HG02938 (cell line): ENCODE results near the gene STK39.

Experiments
- ATAC-seq: cut with Tn5 transposase; IDR thresholded peaks from one replicate; pipeline ENCODE4 v1.9.1; 2021; ENCODE audit warnings: mild to moderate bottlenecking, moderate library complexity; ENCODE audit not compliant: unreplicated experiment

The STK39 gene

DNA sequence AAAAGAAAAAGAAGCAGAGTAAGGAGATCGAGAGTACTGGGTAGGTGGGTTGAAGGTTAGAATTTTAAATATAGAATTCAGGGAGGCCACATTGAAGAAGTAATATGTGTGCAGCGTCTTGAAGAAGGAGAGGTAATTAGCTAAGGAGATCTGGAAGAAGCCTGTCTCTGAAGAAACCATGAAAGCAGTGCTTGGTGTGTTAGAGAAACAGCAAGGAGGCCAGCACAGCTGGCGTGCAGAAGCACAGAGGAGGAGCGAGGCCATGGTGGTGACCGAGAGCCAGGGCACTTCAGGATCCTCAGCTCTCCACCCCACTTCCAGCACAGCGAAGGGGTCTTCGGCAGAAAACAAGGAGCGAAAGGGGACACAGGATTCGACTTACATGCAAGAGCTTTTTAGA is 305.8 kb downstream of the STK39 start:
- no peak for ATAC-seq

DNA sequence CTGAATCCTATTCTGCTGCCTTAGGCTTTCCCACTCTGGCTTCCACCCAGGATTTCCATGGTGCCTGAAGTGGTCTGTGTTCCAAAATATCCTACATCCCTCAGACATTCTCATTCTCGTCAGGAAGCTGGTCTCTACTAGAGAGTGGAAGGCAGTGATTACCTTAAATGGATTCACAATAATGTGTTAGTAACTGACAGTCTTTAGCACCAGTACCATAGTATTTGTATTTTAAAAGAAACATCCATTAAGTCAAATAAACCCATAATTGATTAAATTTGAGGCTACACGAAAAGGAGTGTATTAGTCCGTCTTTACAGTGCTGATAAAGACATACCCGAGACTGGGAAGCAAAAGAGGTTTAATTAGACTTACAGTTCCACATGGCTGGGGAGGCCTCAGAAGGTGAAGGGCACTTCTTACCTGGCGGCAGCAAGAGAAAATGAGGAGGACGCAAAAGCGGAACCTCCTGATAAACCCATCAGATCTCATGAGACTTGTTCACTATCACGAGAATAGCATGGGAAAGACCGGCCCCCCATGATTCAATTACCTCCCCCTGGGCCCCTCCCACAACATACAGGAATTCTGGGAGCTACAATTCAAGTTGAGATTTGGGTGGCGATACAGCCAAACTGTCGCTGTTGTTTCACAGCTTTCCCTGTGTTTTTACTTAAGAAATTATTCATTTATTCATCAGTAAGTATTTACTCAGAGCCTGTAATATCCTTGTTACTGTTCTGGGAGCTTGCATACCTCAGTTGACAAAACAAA is 306.5 kb downstream of the STK39 start:
- ATAC-seq, result no peak

GRCh38 chr2:167940346-167940725 is 307.1 kb downstream of the STK39 start:
- ATAC-seq, result no peak

DNA sequence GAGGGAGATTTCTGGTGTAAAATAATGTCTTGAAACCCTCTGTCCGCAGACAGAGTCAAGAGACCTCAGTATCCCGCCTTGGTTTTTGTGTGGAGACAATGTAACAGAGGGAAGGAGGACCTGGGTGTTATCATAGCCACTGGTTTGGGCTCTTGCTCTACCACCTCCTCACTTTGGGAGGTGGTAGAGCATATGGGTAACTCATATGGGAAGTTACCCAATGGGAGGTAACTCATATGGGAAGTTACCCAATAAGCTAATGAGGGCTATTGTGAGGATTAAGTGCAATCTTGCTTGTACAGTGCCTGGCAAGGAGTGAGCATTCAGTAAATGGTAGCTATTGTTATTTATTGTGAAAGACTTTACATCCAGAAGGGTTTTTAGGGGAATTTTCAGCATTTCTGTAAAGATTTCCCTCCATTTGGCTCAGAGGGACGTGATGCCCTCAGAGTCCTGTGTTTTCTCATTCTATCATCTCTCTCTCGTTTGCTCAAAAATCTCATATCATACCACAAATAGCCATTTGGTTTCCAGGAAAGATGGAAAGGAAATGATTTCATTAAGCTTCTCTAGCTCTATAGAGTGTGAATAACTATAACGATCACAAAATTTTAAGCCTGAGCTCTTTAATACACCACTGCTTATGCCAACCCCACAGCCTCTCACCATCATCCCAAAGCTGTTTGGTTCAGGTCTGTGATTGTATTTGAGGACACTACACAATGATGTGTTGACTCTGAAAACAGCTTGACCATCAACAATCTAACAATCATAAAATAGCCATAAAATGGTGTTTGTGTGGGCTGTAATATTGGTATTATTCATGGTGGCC is 307.7 kb downstream of the STK39 start:
- ATAC-seq, result no peak

- no peak for ATAC-seq
These were observed 310.0 kb downstream of the STK39 start for GRCh38 chr2:167937403-167937802.

- no peak for ATAC-seq
These were observed 311.6 kb downstream of the STK39 start for GRCh38 chr2:167935803-167936110.

DNA sequence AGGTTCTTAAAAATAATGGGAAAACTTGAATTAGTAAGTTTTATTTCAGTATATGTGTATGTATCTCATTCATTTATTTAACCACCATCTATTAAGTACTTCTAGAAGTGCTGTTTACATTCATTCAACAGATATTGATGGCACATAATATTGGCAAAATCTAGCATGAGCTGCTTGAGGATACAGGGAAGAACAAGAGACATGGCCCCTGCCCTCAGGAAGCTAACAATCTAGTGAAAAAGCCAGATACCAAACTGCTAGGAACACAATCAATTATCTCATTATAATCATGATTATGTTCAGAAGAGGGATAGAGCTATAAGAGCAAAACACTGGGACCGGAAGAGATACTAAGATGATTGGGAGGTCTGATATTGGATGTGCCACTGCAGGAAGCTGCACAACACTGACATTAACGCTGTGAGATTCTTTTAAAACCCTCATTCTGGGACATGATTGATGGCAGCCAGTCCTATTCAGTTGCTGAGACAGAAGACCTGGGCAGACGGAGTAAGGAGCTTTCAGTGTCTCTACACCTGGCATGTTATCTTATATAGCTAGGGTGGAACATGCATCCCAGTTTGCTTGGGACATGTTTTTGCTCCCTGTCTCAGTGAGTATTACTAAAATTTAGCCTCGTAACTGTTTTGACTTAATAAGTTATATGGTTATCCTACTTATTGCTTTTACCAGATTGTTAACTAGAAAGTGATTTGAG is 314.1 kb downstream of the STK39 start:
- no peak for ATAC-seq

GRCh38 chr2:167932123-167932693 is 315.2 kb downstream of the STK39 start:
- ATAC-seq, result no peak

- ATAC-seq, result no peak
These were observed 317.9 kb downstream of the STK39 start for GRCh38 chr2:167929484-167929883.

GRCh38 chr2:167928434-167928833 is 319.0 kb downstream of the STK39 start:
- no peak for ATAC-seq

DNA sequence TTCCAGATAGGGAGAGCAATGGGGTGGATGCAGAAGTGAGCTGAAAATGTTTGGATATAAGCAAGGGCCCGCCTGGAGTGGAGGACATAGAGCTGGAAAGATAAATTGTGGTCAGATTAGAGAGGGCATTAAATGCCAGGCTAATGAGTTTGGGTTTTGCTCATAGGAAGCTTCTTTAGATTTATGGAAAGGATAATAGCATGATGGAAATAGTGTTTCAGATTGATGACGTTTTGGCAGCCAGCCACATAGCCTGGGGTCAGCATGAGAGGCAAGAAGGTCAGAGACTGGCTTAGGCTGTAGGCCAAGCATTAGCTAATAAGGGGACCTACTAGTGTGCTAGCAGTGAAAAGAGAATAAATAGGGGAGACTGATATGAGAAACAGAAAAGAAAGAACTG is 321.6 kb downstream of the STK39 start:
- no peak for ATAC-seq

DNA sequence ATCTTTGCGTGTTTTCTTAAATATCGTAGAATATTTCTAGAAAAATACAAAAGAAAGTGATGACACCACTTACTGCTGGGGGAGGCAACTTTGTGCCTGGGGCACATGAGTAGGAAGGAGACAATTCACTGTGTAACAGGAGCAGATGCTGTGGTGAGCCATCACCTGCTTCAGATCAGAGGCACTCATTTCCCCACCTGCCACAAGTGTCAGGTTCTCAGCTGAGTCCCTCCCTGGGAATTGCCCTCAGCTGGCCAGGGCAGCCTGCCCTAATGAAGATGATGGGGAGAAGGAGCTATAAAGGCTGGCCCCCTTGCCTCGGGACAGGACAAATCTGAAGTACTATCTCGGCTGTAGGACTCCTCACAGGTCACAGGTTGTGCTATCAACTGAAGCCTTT is 322.8 kb downstream of the STK39 start:
- ATAC-seq, result no peak

DNA sequence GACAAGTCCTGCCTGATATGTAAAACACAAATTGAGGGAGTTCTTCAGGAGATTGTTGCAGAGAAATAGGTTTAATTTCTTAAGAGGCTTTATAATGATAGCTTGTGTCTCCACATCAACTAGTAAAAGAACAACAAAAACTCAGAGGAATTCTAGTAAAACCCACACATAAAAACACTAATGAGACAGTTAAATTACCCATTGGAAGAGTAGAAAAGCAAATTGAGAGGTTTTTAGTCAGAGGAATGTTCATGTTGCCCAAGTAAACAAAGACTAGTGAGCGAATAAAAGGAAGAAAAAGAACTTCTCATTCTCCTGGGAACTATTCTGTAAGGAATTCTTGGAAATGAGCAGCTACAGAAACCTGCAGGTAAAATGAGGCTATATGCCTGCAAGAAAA is 330.6 kb downstream of the STK39 start:
- no peak for ATAC-seq

GRCh38 chr2:167914969-167915368 is 332.4 kb downstream of the STK39 start:
- ATAC-seq, result no peak

GRCh38 chr2:167908786-167909185 is 338.6 kb downstream of the STK39 start:
- ATAC-seq, result no peak

- no peak for ATAC-seq
These were observed 341.7 kb downstream of the STK39 start for GRCh38 chr2:167905668-167906067.
